Occipital lobe (tissue), 2 donors: Measurements from ENCODE around the gene RAB3C. TPM values are rescaled to one million over a fixed set of nuclear protein-coding genes. Genes with fewer than 3 reads are reported as not detected.
"Not testable (repeated sequence)": the region's sequence is repeated elsewhere in the genome, so short reads cannot be mapped to it uniquely, and the experiment has no call there.

ENCODE experiments used
- DNase-seq: peaks from one replicate; lab custom pipeline; 2025; lab: John Stamatoyannopoulos, UW
- total RNA-seq: library from RNA; depleted of rRNA; stranded (reverse); fragments of >200 nt; gene quantifications from one replicate; pipeline ENCODE4 v1.2.3, GENCODE V29; 2014

Gene RAB3C
- total RNA-seq, 1 donor from 2014 or later = 38.1 TPM

- no peak for DNase-seq
Measured at GRCh38 chr5:58674711-58675110, 91.8 kb downstream of the RAB3C start.

DNA sequence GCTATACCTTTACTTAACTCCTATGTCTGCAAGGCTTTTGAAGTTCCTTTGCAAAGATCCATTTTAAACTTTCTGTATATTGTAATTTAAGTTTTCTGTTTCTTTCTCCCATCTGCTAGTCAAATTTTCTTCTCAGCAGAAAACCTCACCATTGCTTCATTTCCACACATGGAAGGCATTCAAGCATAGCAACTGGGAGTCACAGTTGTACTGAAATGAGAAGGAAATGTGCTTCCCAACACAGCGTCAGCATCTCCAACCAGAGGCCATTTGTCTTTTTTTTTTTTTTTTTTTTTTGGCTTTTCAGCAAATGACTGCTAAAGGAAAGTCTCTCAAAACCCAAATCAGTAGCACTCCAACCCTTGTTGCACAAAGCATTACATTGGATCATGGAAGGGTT lies 92.5 kb downstream of the RAB3C start:
- no peak for DNase-seq

DNA sequence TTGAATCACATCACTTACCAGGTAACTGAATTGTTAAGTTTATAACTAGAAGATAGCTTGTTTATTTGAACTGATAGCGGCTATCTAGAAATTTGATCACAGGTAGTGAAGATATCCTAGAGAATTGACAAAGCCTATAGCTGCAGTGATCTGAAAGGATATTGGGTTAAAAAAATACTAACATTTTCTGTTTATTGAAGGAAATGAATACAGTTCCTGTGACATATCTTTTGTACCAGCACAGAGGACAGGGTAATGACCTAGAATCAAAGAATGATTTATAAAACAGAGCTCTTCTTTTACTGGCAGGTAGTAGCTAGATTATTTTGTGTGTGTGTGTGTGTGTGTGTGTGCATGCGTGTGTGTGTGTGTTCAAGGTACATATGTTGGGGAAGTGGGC lies 94.8 kb downstream of the RAB3C start:
- no peak for DNase-seq

DNA sequence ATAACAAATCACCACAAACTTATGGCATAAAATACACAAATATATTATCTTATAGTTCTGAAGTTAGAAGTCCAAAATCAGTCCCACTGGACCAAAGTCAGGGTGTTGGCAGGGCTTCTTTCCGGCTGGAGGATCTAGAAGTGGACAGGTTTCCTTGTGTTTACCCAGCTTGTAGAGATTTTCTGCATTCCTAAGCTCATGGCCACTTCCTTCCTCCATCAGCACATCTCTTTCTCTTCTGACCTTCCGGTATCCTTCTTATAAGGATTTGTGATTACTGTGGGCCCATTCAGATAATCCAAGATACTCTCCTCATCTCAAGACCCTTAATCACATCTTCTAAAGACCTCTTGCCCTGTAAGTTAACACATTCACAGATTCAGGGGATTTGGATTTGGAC lies 97.6 kb downstream of the RAB3C start:
- DNase-seq = no peak

DNA sequence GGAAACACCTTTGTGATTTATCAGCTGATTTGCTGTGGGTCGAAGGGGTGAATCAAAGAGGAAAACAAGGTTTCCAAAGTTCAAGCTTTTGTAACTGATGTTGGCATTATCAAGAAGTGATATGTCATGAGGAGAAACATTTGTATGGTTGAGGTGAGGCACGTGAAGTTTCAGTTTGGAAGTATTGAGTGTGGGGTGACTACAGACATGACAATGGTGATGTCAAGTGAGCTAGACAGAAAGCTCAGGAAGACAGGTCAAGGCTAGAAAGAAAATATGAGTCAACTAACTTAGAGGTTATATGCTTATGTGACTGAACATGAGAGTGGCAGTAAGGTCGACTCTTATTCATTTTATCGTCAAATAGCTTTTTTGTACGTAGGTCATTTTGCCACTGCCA lies 99.1 kb downstream of the RAB3C start:
- no peak for DNase-seq

DNA sequence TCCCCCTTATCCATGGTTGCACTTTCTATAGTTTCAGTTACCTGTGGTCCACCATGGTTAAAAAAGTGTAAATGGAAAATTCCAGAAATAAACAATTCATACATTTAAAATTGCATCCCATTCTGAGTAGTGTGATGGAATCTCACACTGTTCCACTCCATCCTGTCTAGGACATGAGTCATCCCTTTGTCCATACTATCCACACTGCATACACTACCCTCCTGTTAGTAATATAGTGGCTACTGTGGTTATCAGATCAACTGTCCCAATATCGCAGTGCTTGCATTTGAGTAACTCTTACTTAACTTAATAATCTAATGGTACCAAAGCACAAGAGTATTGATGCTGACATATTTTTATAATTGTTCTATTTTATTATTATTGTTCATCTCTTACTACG lies 100.7 kb downstream of the RAB3C start:
- no peak for DNase-seq

GRCh38 chr5:58687079-58687478 lies 104.2 kb downstream of the RAB3C start:
- DNase-seq = no peak

DNA sequence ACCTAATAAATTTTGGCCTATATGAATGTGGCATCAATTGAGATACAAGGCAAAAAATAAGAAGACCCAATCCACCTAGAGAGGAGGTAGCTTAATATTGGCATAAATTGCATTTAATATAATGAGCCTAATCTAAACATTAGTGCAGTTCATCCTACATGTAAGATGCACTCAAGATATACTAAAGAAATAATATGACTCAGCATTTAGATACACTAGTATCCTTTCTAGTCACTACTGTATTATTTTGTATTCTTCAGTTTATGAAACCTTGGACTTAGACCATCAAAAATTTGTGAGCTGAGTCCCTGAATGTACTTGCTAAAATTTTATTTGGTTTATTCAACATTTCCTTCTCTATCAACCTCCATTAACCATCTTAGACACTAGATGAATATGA lies 104.7 kb downstream of the RAB3C start:
- DNase-seq = no peak

DNA sequence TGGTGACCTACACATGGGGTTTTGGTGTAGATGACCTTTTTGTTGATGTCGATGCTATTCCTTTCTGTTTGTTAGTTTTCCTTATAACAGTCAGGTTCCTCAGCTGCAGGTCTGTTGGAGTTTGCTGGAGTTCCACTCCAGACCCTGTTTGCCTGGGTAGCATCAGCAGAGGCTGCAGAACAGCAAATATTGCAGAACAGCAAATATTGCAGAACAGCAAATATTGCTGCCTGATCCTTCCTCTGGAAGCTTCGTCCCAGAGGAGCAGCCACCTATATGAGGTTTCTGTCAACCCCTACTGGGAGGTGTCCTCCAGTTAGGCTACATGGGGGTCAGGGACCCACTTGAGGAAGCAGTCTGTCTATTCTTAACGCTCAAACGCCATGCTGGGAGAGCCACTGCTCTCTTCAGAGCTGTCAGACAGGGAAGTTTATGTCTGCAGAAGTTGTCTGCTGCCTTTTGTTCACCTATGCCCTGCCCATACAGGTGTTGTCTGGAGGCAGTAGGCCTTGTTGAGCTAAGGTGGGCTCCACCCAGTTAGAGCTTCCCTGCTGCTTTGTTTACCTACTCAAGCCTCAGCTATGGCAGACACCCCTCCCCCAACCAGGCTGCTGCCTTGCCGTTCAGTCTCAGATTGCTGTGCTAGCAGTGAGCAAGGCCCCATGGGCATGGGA lies 116.3 kb downstream of the RAB3C start:
- DNase-seq = not testable (repeated sequence)

- DNase-seq = no peak
Measured at GRCh38 chr5:58699762-58700118, 116.9 kb downstream of the RAB3C start.

DNA sequence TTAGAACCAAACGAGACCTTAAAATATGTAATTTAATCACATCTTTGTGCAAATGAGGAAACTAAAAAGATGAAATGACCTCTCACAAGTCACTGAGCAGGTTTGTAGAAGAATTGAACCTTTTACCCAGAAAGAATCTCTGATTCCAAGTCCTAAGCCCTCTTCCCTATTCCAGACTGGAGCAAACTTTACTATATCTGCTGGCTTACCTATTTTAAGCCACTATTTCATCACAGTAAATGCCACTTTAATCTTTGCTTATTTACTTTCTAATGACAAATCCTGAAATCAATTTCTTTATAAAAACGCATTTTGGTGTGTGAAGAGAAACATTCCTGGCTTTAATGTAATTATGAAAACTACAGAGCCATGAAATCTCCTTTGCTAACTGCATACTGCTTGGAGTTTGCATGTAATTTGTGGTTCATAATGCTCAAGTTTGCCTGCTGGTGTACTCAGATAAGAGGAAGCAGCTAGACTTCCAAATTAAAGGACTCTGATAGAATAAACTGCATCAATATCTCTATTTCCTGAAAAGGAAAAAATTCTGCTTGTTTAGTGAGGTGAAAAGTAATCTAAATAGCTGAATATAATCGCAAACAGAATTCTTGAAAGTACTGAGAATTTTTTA lies 121.2 kb downstream of the RAB3C start:
- no peak for DNase-seq

GRCh38 chr5:58706736-58707135 lies 123.9 kb downstream of the RAB3C start:
- no peak for DNase-seq

DNA sequence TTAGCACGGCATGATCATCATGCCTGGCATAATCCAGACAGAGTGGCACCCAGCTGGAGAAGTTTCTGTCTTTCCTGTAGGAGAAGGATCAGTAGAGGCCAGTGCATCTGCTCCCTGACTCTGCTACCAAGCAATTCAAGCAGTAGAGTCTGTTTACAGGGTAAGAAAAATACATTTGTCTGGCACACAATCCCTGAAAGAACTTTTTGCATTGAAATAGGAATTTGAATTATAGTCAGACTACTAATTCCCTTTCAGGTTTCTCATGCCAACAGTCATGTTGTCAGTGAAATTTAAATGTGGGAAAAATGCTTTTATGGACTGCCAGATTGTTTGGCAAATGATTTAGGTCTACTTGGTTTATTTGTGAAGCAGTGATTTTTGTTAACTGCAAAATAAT lies 125.6 kb downstream of the RAB3C start:
- DNase-seq = no peak

GRCh38 chr5:58710425-58710824 lies 127.5 kb downstream of the RAB3C start:
- DNase-seq = not testable (repeated sequence)

DNA sequence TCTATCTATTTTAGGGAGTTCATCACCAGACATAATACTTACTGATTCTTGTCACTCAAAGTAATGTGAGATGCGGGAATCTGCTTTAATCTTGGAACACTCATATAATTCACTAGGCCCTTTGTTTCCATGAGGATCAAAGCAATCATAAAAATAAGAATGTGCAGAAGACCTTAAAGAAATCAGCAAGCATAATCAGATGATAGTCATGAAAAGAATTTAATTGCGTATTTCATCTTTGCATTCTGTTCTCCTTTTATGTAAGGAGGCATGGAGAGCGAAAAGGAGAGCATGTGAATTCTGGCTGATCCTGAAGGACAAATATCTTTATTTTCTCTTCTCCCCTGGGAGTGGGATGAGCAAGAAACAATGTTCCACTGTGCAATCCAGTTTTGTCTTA lies 128.0 kb downstream of the RAB3C start:
- no peak for DNase-seq

DNA sequence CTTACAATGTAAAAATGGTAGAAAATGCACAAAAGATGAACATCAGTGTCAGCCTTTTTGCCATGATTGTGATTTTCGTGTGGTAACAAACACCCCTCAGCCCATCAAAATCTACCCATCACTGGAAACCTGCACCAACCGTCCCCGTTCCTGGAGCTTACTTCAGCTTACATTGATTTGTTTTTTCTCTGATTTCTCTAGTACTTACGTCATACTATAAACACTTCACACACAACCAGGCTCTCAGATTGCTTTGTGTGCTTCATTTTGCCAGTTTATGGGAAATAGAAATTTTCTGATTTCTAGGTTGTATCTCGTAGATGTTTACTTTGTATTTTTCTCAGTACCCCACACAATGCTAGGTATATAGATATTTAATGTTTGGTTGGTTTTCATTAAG lies 129.1 kb downstream of the RAB3C start:
- DNase-seq = no peak

DNA sequence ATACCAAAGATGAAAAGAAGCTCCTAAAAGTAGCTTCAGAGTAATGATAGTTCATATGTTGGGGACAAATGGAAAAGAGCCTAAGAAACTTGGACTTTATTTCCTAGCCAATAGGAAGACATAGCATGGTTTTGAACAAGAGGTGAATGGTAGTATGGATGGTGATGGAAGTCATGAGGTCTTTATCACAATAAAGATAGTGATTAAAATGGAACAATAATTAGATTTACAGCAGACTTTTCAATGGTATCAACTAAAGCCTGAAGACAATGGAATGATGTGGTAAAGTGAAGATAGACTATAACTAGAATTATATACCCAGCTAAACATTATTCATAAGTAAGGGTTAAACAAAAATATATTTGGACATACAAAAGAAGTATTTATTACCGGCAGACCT lies 131.2 kb downstream of the RAB3C start:
- no peak for DNase-seq

DNA sequence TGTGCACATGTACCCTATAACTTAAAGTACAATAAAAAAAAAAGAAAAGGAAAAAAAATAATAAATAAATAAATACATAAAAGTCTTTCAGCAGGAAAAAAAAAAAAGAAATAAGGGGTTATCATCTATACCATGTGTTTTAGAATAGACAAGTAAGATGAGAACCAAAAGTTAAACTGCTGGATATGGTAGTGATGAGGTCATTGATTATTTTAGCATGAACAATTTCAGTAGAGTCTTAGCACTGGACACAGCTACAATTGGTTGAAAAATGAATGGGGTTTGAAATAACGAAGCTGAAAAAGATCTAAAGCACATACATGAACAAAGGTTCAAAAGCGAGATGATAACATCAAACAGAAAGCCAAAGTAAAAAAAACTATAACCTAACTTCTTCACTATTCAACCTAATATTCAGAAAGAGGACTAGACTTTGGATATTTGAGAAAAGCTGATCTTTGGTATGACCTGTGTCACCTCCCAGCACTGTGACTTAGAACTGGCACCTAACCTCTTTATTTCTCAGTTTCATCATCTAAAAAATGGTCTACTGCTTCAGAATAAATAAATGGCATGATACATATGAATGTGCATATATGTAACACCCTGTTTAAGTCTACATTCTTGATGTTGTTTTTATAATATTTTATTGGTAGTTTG lies 133.3 kb downstream of the RAB3C start:
- no peak for DNase-seq

- DNase-seq = no peak
Measured at GRCh38 chr5:58716713-58717112, 133.8 kb downstream of the RAB3C start.

- no peak for DNase-seq
Measured at GRCh38 chr5:58717303-58718007, 134.6 kb downstream of the RAB3C start.

GRCh38 chr5:58718269-58718978 lies 135.5 kb downstream of the RAB3C start:
- no peak for DNase-seq

DNA sequence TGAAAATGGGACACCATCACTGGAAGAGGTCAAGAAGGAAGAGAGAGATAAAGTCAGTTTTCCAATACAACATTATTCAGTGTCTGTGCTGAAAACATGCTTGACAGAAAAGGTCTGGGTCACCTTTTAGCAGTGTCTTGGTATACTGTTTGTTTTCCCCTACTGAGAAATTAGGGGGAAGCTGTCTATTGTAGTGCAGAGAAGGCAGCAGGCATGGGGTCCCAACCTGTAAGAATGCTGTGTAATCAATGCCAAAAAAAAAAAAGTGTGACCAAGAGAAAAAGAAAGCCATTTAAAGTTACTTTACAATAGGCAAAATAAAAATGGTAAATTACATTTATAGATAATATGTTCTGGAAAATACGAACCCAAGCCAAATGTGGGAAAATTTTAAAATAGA lies 139.3 kb downstream of the RAB3C start:
- DNase-seq = no peak
